Memory B cell (primary cell): ENCODE results near the gene MROH2A.

Experiments used
- ATAC-seq: fragments of 150-1000 bp; cut with Tn5 transposase; 2 replicates; pipeline ENCODE4 v1.10.0; 2021; ENCODE audit warnings: low read depth, mild to moderate bottlenecking, moderate library complexity
- DNase-seq, 2 donors: peaks; one replicate each; pipeline ENCODE4 v3.0.0; 2022; ENCODE audit warnings: low spot score in 2 of 2
- H3K27ac Mint-ChIP-seq: one replicate; pipeline ENCODE4 v1.8.0; 2022; ENCODE audit warnings: mild to moderate bottlenecking, moderate library complexity, mixed read lengths
- H3K27me3 Mint-ChIP-seq: one replicate; pipeline ENCODE4 v1.8.0; 2022; ENCODE audit warnings: mixed read lengths
- H3K36me3 Mint-ChIP-seq: one replicate; pipeline ENCODE4 v1.8.0; 2022; ENCODE audit warnings: mild to moderate bottlenecking, mixed read lengths
- H3K4me1 Mint-ChIP-seq: one replicate; pipeline ENCODE4 v1.8.0; 2022; ENCODE audit warnings: mixed read lengths
- H3K4me3 Mint-ChIP-seq: one replicate; pipeline ENCODE4 v1.8.0; 2022; ENCODE audit warnings: mild to moderate bottlenecking, moderate library complexity, mixed read lengths
- H3K9me3 Mint-ChIP-seq: one replicate; pipeline ENCODE4 v1.8.0; 2022; ENCODE audit warnings: mixed read lengths

Gene MROH2A

DNA sequence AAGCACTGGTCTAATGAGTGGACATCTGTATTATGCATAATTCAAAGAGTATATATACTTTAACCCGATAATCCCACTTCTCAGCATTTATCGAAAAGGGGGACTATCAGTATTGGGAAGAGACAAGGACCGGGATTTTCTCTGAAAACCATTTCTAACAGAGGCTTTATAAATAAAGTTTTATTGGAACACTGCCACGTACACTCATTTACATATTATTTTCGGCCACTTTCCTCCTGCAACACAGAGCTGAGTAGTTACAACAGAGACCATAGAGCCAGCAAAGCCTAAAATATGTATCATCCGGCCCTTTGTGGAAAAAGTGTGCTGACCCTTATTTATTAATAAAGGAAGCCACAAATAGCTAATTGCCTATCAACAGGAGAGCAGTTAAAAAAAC is 73.0 kb downstream of the MROH2A start:
- H3K9me3 Mint-ChIP-seq = no peaks in the 10 kb centered on the region
- peaks cover 3% of the 10 kb centered on the region for H3K4me1 Mint-ChIP-seq

GRCh38 chr2:233852056-233852455 is 73.9 kb downstream of the MROH2A start:
- Mint-ChIP-seq H3K36me3 (no peaks in the 10 kb centered on the region), H3K27ac (no peak overlapping the region), H3K27me3 (peaks cover 3% of the 10 kb centered on the region), H3K9me3 (no peaks in the 10 kb centered on the region), H3K4me3 (no peak overlapping the region), H3K4me1 (peaks cover 3% of the 10 kb centered on the region)
- DNase-seq = peak in 1 of 2 donors; percentile 8
- ATAC-seq = no peak

More for the DNA sequence above, 73.0 kb downstream of the MROH2A start:
- no peak for ATAC-seq
- Mint-ChIP-seq H3K27ac (no peak overlapping the region), H3K4me3 (no peak overlapping the region), H3K36me3 (no peaks in the 10 kb centered on the region), H3K27me3 (peaks cover 3% of the 10 kb centered on the region)
- DNase-seq = no peak

- Mint-ChIP-seq H3K4me3 (peak overlapping the region; percentile 89), H3K36me3 (no peaks in the 10 kb centered on the region)
- no peak for ATAC-seq
Observed at GRCh38 chr2:233853353-233853752, 75.2 kb downstream of the MROH2A start.

GRCh38 chr2:233853883-233854240 is 75.7 kb downstream of the MROH2A start:
- H3K27me3 Mint-ChIP-seq = peaks cover 3% of the 10 kb centered on the region
- H3K9me3 Mint-ChIP-seq = no peaks in the 10 kb centered on the region
- peak overlapping the region; percentile 89 for H3K4me3 Mint-ChIP-seq
- DNase-seq (no peak), ATAC-seq (no peak)
- H3K36me3 Mint-ChIP-seq = no peaks in the 10 kb centered on the region
- no peak overlapping the region for H3K27ac Mint-ChIP-seq
- peaks cover 3% of the 10 kb centered on the region for H3K4me1 Mint-ChIP-seq

More at GRCh38 chr2:233853353-233853752, 75.2 kb downstream of the MROH2A start:
- peaks cover 3% of the 10 kb centered on the region for H3K27me3 Mint-ChIP-seq
- DNase-seq = no peak
- H3K9me3 Mint-ChIP-seq = no peaks in the 10 kb centered on the region
- no peak overlapping the region for H3K27ac Mint-ChIP-seq
- H3K4me1 Mint-ChIP-seq = peaks cover 3% of the 10 kb centered on the region

- peaks cover 3% of the 10 kb centered on the region for H3K27me3 Mint-ChIP-seq
- H3K36me3 Mint-ChIP-seq = no peaks in the 10 kb centered on the region
- H3K4me1 Mint-ChIP-seq = peaks cover 3% of the 10 kb centered on the region
- DNase-seq = peak; percentile 79 to 85
- ATAC-seq = peak; percentile 97
- H3K4me3 Mint-ChIP-seq = peak within 1 kb of the TSS; percentile 89
- H3K9me3 Mint-ChIP-seq = no peaks in the 10 kb centered on the region
- H3K27ac Mint-ChIP-seq = no peak within 1 kb of the TSS
Observed at GRCh38 chr2:233854241-233854981, 76.3 kb downstream of the MROH2A start, which contains the start of gene HJURP. TSS of gene HJURP (minus strand) at chr2:233854535. CDS start at chr2:233854500, 35 bp downstream.

DNA sequence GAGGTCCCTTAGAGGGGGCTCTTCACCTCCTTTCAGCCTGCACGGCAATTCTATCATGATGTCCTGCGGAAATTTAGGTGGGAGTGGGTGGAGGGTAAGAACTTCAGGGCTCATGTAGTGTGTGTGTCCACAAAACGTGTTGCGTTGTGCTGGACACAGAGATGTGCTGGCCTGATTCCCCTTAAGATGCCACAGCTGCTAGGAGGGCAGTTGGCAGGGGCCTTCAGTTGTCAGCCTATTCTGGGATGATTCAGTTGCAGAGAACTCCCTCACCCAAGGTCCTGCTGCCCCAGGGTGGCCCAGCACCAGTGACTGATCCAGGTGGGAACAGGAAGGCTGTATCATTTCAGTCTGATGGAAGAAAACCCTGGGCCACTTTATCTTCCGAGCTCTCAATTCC is 77.2 kb downstream of the MROH2A start:
- H3K4me1 Mint-ChIP-seq = peaks cover 3% of the 10 kb centered on the region
- no peaks in the 10 kb centered on the region for H3K9me3 Mint-ChIP-seq
- DNase-seq (no peak), ATAC-seq (no peak)
- H3K27ac Mint-ChIP-seq = no peak overlapping the region
- H3K36me3 Mint-ChIP-seq = no peaks in the 10 kb centered on the region
- H3K27me3 Mint-ChIP-seq = peaks cover 4% of the 10 kb centered on the region
- peak overlapping the region; percentile 89 for H3K4me3 Mint-ChIP-seq

GRCh38 chr2:233856184-233856583 is 78.1 kb downstream of the MROH2A start:
- Mint-ChIP-seq H3K36me3 (no peaks in the 10 kb centered on the region), H3K27ac (no peak overlapping the region), H3K27me3 (peaks cover 5% of the 10 kb centered on the region), H3K4me3 (no peak overlapping the region), H3K4me1 (peaks cover 3% of the 10 kb centered on the region), H3K9me3 (no peaks in the 10 kb centered on the region)
- DNase-seq (no peak), ATAC-seq (no peak)

GRCh38 chr2:233857511-233858141 is 79.5 kb downstream of the MROH2A start:
- peaks cover 2% of the 10 kb centered on the region for H3K36me3 Mint-ChIP-seq
- H3K27me3 Mint-ChIP-seq = peaks cover 4% of the 10 kb centered on the region
- no peak for ATAC-seq
- no peak overlapping the region for H3K4me3 Mint-ChIP-seq
- DNase-seq = peak; percentile 31 to 45
- H3K9me3 Mint-ChIP-seq = no peaks in the 10 kb centered on the region
- peaks cover 3% of the 10 kb centered on the region for H3K4me1 Mint-ChIP-seq
- no peak overlapping the region for H3K27ac Mint-ChIP-seq

DNA sequence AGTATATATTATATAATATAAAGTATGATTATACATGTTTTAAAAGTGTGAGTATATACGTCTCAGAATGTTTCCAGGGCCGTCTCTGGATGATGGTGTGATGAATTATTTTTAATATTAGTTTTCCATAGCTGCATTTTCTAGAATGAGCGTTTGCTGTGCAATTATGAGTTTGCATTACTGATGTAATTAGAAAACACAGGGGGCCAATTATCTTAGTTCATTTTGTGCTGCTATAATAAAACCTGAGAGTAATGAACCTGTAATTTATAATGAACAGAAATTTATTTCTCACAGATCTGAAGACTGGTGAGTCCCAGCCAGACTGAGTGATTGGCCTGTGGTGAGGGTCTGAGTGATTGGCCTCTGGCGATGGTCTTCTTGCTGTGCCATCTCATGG is 80.2 kb downstream of the MROH2A start:
- Mint-ChIP-seq H3K36me3 (peaks cover 2% of the 10 kb centered on the region), H3K4me3 (no peak overlapping the region), H3K27me3 (peaks cover 4% of the 10 kb centered on the region), H3K4me1 (peaks cover 3% of the 10 kb centered on the region), H3K27ac (no peak overlapping the region), H3K9me3 (no peaks in the 10 kb centered on the region)
- DNase-seq (no peak), ATAC-seq (no peak)

GRCh38 chr2:233862261-233862768 is 84.2 kb downstream of the MROH2A start:
- DNase-seq (no peak), ATAC-seq (no peak)
- Mint-ChIP-seq H3K36me3 (peaks cover 2% of the 10 kb centered on the region), H3K27ac (no peak overlapping the region), H3K4me3 (no peak overlapping the region), H3K9me3 (no peaks in the 10 kb centered on the region), H3K27me3 (peaks cover 2% of the 10 kb centered on the region), H3K4me1 (no peaks in the 10 kb centered on the region)

- no peak for ATAC-seq
- Mint-ChIP-seq H3K4me1 (peaks cover 3% of the 10 kb centered on the region), H3K9me3 (peaks cover 7% of the 10 kb centered on the region), H3K27ac (no peak overlapping the region), H3K27me3 (no peaks in the 10 kb centered on the region), H3K36me3 (peaks cover 7% of the 10 kb centered on the region), H3K4me3 (no peak overlapping the region)
- no peak for DNase-seq
Observed at GRCh38 chr2:233865838-233866237, 87.7 kb downstream of the MROH2A start.

DNA sequence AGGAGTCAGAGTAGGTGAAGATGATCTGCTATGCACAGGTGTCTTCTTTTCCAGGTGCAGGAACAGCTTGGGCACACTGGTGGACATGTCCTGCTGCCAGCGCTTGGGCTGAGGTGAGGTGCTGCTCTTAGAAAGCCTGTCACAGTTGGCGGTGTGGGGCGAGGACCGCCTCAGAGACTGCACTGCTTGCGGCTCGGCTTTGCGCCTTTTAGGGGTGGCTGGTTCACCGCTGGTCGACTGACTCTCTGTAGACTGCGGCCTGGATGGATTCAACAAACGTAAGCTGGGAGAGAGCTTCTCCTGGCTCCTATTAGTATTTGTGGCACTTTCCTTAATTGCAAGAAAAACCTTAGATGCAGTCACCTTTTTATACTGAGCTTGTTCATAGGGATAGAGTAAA is 88.3 kb downstream of the MROH2A start:
- H3K27ac Mint-ChIP-seq = no peak overlapping the region
- H3K27me3 Mint-ChIP-seq = no peaks in the 10 kb centered on the region
- no peak overlapping the region for H3K4me3 Mint-ChIP-seq
- peaks cover 7% of the 10 kb centered on the region for H3K9me3 Mint-ChIP-seq
- peaks cover 3% of the 10 kb centered on the region for H3K4me1 Mint-ChIP-seq
- no peak for DNase-seq
- peaks cover 7% of the 10 kb centered on the region for H3K36me3 Mint-ChIP-seq
- ATAC-seq = no peak

- ATAC-seq = peak; percentile 80
- no peaks in the 10 kb centered on the region for H3K27me3 Mint-ChIP-seq
- H3K4me3 Mint-ChIP-seq = peak within 1 kb of the TSS; percentile 94
- DNase-seq = peak; percentile 49 to 52
- H3K36me3 Mint-ChIP-seq = peaks cover 5% of the 10 kb centered on the region
- H3K4me1 Mint-ChIP-seq = peaks cover 3% of the 10 kb centered on the region
- peaks cover 9% of the 10 kb centered on the region for H3K9me3 Mint-ChIP-seq
- H3K27ac Mint-ChIP-seq = no peak within 1 kb of the TSS
Observed at GRCh38 chr2:233867993-233868532, 89.9 kb downstream of the MROH2A start, which contains the start of gene MSL3B. TSS of gene MSL3B (minus strand) at chr2:233868386.

DNA sequence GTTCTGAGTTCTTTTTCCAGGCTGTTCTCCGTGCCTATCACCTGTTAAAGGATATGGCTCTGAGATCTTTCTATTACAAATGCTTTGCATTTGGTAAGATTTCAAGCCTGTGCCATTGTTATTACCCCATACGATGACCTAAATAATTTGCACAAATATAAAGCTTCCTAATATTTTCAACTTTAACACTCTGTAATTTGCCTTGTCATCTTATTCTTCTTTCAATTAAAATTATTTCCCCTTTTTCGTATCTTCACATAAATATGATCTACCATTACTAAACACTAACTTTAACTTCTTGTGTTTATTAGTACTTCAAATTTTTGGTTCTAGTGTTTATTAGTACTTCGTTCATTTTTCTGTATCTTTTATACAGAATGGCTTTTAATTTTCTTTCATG is 93.3 kb downstream of the MROH2A start:
- ATAC-seq (no peak), DNase-seq (no peak)
- H3K4me3 Mint-ChIP-seq = no peak overlapping the region
- H3K4me1 Mint-ChIP-seq = peaks cover 3% of the 10 kb centered on the region
- no peaks in the 10 kb centered on the region for H3K27me3 Mint-ChIP-seq
- peaks cover 12% of the 10 kb centered on the region for H3K9me3 Mint-ChIP-seq
- no peak overlapping the region for H3K27ac Mint-ChIP-seq
- H3K36me3 Mint-ChIP-seq = peaks cover 5% of the 10 kb centered on the region
